Measurements from ENCODE around the gene CXCR2.

GRCh38 chr2:218125095-218125494, 733 bp upstream of the CXCR2 start:
- TF ChIP-seq SUZ12 (IDR thresholded peaks at IDR 0.05; ENCODE audit: extremely low read depth, insufficient read depth, insufficient read length) (no peak), YY1 (IDR thresholded peaks at IDR 0.05; ENCODE audit: insufficient read depth, insufficient read length) (no peak), ZNF274 (IDR thresholded peaks at IDR 0.05; ENCODE audit: low read depth, low read length) (no peak)

All from NT2/D1 (cell line).